SU-DHL-6 (cell line): Measurements from ENCODE around the gene IGSF3.

Source experiments
- H2AFZ ChIP-seq: fragments of 200-600 bp; sonication (generic); 2 replicates; pipeline ENCODE4 v1.6.1; 2014; ENCODE audit warnings: low read depth, mild to moderate bottlenecking, moderate library complexity, mixed read lengths, antibody characterized with exemption, low read length; ENCODE audit not compliant: severe bottlenecking
- H3F3A ChIP-seq: fragments of 200-600 bp; shearing (Covaris generic); 2 replicates; pipeline ENCODE4 v1.6.0; 2016; ENCODE audit warnings: antibody characterized with exemption, mild to moderate bottlenecking; ENCODE audit not compliant: insufficient read depth
- H3K27ac ChIP-seq: fragments of 200-600 bp; sonication (generic); 2 replicates; pipeline ENCODE4 v1.5.1; 2016; ENCODE audit warnings: low read depth, mild to moderate bottlenecking, low read length, moderate library complexity, mixed read lengths
- H3K27me3 ChIP-seq: fragments of 200-600 bp; sonication (generic), shearing (Covaris generic); 2 replicates; pipeline ENCODE4 v1.6.0; 2014; ENCODE audit warnings: mild to moderate bottlenecking, low read length
- H3K36me3 ChIP-seq: fragments of 200-600 bp; sonication (generic); 2 replicates; pipeline ENCODE4 v1.6.1; 2014; ENCODE audit warnings: mild to moderate bottlenecking, low read length, mixed read lengths
- H3K4me2 ChIP-seq: fragments of 300-600, 200-600 bp; shearing (Covaris generic), sonication (generic); 2 replicates; pipeline ENCODE4 v1.6.0; 2014; ENCODE audit warnings: low read length, low read depth, mild to moderate bottlenecking; ENCODE audit not compliant: poor library complexity, severe bottlenecking
- H3K4me3 ChIP-seq: fragments of 200-600 bp; sonication (generic); 2 replicates; pipeline ENCODE4 v1.5.1; 2014; ENCODE audit warnings: antibody characterized with exemption, low read length, mild to moderate bottlenecking, mixed read lengths; ENCODE audit not compliant: insufficient read depth, poor library complexity, severe bottlenecking
- H3K79me2 ChIP-seq: fragments of 200-600 bp; sonication (generic); 2 replicates; pipeline ENCODE4 v1.6.1; 2014; ENCODE audit warnings: mild to moderate bottlenecking, low read length, moderate library complexity; ENCODE audit not compliant: insufficient read depth
- H3K9ac ChIP-seq: fragments of 200-600 bp; sonication (generic); 2 replicates; pipeline ENCODE4 v1.7.0; 2014; ENCODE audit warnings: mild to moderate bottlenecking, low read length
- H3K9me2 ChIP-seq: fragments of 200-600 bp; sonication (generic); replicated peaks from 2 replicates; pipeline ENCODE4 v1.6.1; 2014; ENCODE audit warnings: low read length; ENCODE audit not compliant: insufficient read depth
- H3K9me3 ChIP-seq: fragments of 200-600 bp; sonication (generic); 2 replicates; pipeline ENCODE4 v1.6.1; 2014; ENCODE audit warnings: low read length, mixed read lengths; ENCODE audit not compliant: insufficient read depth
- H4K20me1 ChIP-seq: fragments of 200-600 bp; sonication (generic); 2 replicates; pipeline ENCODE4 v1.6.1; 2014; ENCODE audit warnings: low read depth, mild to moderate bottlenecking, antibody characterized with exemption, low read length, moderate library complexity, mixed read lengths
- EZH2phosphoT487 ChIP-seq: fragments of 200-600 bp; sonication (generic), shearing (Covaris generic); conservative IDR thresholded peaks from 2 replicates; pipeline ENCODE4 v1.6.1; 2018; ENCODE audit warnings: mild to moderate bottlenecking, antibody characterized with exemption, low read length, moderate library complexity, mixed read lengths
- TF ChIP-seq, protein P1 (sequence below): fragments of 200-600 bp; sonication (generic); IDR thresholded peaks from one replicate; pipeline ENCODE4 v1.5.1; 2017; ENCODE audit warnings: antibody characterized with exemption, mild to moderate bottlenecking, low read length, moderate library complexity; ENCODE audit not compliant: insufficient read depth, poor library complexity, severe bottlenecking

The IGSF3 gene

DNA sequence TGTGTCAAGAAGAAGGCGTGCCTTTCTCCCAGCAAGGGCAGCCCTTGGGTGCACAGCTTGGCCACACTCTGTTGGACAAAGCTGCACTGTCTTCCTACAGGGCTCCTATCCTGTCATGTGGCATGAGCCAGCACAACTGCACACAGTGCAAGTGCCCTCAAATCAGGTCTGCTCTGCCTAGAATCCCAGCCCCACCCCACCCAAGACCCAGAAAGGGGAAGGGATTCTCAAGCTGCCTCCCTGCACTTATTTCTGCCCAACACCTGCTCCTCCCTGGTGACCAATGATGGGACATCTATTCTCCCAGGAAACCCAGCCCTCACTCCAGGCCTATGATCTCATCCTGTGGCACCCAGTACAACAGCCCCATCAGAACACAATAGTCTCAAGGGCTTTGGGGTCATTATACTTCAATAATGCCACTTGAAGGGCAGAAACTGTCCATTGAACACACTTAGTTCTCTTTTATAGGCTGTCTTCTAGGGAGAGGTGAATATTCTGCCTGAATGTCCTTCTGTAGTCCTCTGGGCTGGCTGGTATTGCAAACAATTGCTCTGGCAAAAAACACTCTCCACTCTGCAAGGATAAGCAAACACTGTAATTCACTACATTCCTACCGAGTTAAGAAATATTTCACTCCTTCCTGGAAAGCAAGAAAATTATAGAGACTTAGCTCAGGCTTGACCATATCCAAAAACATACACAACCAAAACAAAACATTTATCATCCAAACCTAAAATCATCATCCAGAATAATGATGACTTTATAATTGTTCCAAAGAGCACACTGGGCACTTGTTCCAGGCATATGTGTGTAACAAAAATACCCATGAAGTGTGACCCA, 43.1 kb upstream of the IGSF3 start:
- Histone ChIP-seq H3K27ac (no peak overlapping the region), H2AFZ (no peak overlapping the region), H3K9me2 (no peaks in the 10 kb centered on the region), H3K4me2 (no peak overlapping the region), H3K27me3 (no peaks in the 10 kb centered on the region), H3F3A (no peaks in the 10 kb centered on the region), H3K4me3 (no peak overlapping the region), H3K36me3 (no peaks in the 10 kb centered on the region), H4K20me1 (no peaks in the 10 kb centered on the region), H3K79me2 (no peaks in the 10 kb centered on the region), H3K9ac (no peak overlapping the region), H3K9me3 (no peaks in the 10 kb centered on the region)
- TF ChIP-seq, protein P1, sequence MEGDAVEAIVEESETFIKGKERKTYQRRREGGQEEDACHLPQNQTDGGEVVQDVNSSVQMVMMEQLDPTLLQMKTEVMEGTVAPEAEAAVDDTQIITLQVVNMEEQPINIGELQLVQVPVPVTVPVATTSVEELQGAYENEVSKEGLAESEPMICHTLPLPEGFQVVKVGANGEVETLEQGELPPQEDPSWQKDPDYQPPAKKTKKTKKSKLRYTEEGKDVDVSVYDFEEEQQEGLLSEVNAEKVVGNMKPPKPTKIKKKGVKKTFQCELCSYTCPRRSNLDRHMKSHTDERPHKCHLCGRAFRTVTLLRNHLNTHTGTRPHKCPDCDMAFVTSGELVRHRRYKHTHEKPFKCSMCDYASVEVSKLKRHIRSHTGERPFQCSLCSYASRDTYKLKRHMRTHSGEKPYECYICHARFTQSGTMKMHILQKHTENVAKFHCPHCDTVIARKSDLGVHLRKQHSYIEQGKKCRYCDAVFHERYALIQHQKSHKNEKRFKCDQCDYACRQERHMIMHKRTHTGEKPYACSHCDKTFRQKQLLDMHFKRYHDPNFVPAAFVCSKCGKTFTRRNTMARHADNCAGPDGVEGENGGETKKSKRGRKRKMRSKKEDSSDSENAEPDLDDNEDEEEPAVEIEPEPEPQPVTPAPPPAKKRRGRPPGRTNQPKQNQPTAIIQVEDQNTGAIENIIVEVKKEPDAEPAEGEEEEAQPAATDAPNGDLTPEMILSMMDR, result no peak
- TF ChIP-seq EZH2phosphoT487, result no peak

DNA sequence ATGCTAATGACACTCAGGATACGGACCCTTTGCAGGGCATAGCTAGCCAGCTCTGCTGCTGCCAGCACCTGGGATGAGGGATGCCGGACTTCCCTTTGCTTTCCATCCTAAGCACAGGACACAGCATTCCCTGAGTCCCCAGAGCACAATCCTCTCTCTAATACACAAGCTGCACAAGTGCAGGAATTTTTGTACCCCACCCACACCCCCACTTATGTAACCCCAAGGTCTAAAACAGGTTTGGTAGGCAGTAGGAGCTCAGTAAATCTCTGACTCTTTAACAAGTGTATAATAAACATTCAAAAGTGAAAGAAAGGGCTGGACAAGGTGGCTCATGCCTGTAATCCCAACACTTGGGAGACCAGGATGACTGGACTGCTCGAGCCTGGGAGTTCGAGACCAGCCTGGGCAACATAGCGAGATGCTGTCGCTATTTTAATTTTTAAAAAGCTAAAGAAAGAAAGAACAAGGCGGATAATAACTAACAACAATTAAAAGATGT, 42.2 kb upstream of the IGSF3 start:
- H3K4me2 ChIP-seq, result no peak overlapping the region
- H3K9me3 ChIP-seq, result no peaks in the 10 kb centered on the region
- H4K20me1 ChIP-seq, result no peaks in the 10 kb centered on the region
- TF ChIP-seq, protein P1, result no peak
- no peaks in the 10 kb centered on the region for H3K36me3 ChIP-seq
- no peaks in the 10 kb centered on the region for H3F3A ChIP-seq
- no peaks in the 10 kb centered on the region for H3K27me3 ChIP-seq
- H2AFZ ChIP-seq, result no peak overlapping the region
- H3K9me2 ChIP-seq, result no peaks in the 10 kb centered on the region
- H3K79me2 ChIP-seq, result no peaks in the 10 kb centered on the region
- no peak overlapping the region for H3K9ac ChIP-seq
- H3K4me3 ChIP-seq, result no peak overlapping the region
- H3K27ac ChIP-seq, result no peak overlapping the region

DNA sequence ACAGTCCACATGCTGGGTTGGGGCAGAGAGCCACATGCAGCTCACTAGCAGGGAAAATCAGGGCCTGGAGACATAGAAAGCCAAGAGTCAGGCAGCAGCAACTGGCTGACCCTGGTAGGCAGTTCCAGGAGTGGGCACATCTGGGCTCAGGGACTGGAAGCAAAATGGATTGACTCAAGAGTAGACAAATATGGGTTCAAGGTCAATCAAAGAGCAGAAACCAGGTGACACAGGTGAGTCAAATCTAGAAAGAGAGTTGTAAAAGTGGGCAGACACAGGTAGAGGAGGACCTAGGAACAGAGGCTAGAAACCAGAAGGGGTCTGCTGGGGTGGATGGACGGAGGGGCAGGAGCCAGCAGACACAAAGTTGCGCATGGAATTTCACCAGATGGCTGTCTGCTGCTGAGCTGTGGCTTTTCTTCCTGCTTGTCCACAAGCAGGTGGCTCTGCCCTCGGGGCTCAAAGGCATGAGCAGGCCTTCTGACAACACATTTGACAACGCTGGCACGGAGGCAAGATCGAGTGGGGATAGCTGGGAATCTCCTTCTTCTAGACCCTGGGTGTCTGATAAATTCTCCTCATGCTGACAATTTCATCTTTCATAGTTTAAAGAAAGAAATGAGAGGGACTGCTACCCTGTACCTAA, 40.8 kb upstream of the IGSF3 start:
- no peaks in the 10 kb centered on the region for H3K36me3 ChIP-seq
- H3K27ac ChIP-seq, result no peak overlapping the region
- H3F3A ChIP-seq, result no peaks in the 10 kb centered on the region
- H3K4me2 ChIP-seq, result no peak overlapping the region
- no peak overlapping the region for H2AFZ ChIP-seq
- H3K27me3 ChIP-seq, result no peaks in the 10 kb centered on the region
- no peaks in the 10 kb centered on the region for H3K79me2 ChIP-seq
- H4K20me1 ChIP-seq, result no peaks in the 10 kb centered on the region
- H3K9ac ChIP-seq, result no peak overlapping the region
- no peaks in the 10 kb centered on the region for H3K9me2 ChIP-seq
- TF ChIP-seq EZH2phosphoT487, result no peak
- TF ChIP-seq, protein P1, result no peak
- no peaks in the 10 kb centered on the region for H3K9me3 ChIP-seq
- H3K4me3 ChIP-seq, result no peak overlapping the region
